GM10266 (cell line): ENCODE results near the gene PLS1.

ENCODE experiments used
- DNase-seq: peaks from one replicate; pipeline ENCODE4 v3.0.0; 2012; ENCODE audit errors: extremely low spot score
- TF ChIP-seq, protein P1 (sequence below): IDR thresholded peaks from 2 replicates; pipeline ENCODE4 v1.5.1; 2012; ENCODE audit warnings: mild to moderate bottlenecking, low read depth; ENCODE audit not compliant: control insufficient read depth, insufficient read depth; ENCODE audit errors: missing control alignments

The PLS1 gene

DNA sequence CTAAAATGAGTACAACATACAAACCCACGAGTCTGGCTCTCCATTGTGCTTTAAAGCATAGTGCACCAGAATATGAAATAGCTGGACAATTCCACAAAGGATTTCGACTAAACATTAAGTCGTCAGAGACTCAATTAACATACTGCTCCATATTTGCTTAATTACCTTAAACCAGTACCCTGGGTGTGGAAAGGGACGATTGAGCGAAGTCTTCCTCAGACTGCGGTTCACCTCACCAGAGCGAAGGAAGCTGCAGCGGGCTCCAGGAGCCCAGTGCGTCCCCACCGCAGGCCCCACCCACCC, 127.4 kb downstream of the PLS1 start:
- TF ChIP-seq, protein P1, sequence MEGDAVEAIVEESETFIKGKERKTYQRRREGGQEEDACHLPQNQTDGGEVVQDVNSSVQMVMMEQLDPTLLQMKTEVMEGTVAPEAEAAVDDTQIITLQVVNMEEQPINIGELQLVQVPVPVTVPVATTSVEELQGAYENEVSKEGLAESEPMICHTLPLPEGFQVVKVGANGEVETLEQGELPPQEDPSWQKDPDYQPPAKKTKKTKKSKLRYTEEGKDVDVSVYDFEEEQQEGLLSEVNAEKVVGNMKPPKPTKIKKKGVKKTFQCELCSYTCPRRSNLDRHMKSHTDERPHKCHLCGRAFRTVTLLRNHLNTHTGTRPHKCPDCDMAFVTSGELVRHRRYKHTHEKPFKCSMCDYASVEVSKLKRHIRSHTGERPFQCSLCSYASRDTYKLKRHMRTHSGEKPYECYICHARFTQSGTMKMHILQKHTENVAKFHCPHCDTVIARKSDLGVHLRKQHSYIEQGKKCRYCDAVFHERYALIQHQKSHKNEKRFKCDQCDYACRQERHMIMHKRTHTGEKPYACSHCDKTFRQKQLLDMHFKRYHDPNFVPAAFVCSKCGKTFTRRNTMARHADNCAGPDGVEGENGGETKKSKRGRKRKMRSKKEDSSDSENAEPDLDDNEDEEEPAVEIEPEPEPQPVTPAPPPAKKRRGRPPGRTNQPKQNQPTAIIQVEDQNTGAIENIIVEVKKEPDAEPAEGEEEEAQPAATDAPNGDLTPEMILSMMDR, result no peak
- DNase-seq, result no peak

DNA sequence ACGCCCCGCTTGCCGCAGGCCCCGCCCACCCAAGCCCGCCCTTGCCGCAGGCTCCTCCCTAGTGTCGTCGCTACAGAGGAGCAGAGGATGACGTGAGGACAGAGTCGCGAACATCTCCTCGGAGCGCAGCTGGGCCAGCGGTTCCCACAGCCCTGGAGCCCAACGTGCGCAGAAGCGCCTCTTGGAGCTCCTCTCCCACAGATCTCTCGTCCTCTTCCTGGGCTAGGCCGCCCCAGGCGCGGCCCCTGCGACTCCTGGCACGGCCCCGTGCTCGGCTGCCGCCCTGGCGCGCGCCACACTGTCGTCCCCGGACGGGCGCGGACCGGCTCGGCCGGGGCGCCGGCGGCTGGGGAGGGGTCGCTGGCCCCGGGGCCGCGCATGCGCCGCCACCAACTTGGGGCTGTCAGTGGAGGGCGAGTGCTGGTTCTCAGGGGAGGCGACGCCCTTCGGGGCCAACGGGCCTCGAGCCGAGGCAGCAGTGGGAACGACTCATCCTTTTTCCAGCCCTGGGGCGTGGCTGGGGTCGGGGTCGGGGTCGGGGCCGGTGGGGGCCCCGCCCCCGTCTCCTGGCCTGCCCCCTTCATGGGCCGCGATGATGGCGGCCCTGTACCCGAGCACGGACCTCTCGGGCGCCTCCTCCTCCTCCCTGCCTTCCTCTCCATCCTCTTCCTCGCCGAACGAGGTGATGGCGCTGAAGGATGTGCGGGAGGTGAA, 127.9 kb downstream of the PLS1 start, which contains the start of gene TRPC1:
TSS of gene TRPC1 (plus strand) at position 67 of the 714 bp plus-strand sequence. CDS start at position 593, 526 bp downstream.
- TF ChIP-seq, protein P1, result no peak
- DNase-seq, result peak; percentile 97

- DNase-seq, result no peak
- TF ChIP-seq, protein P1, result no peak
Measured at GRCh38 chr3:142724682-142725356, 128.6 kb downstream of the PLS1 start.

- TF ChIP-seq, protein P1, result no peak
- DNase-seq, result no peak
Measured at GRCh38 chr3:142725357-142725739, 129.2 kb downstream of the PLS1 start.

DNA sequence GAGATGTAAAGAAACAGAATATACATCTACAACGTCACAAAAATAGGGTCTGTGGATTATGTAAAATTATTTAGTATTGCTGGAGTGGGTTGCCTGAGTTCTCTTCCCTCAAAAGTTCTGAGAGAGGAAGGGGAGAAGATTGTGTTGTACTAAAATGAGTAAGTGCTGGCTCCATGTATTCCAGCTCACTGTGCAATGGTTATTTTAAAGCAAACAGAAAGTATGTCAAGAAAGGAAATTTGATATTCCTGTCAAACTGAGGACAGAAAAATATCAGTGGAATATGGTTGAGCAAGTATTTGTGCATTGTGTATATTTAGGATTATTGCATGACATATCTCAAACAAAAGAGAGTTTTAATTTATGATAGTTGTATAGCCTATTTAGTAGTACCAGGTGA, 129.8 kb downstream of the PLS1 start:
- no peak for DNase-seq
- TF ChIP-seq, protein P1, result no peak

DNA sequence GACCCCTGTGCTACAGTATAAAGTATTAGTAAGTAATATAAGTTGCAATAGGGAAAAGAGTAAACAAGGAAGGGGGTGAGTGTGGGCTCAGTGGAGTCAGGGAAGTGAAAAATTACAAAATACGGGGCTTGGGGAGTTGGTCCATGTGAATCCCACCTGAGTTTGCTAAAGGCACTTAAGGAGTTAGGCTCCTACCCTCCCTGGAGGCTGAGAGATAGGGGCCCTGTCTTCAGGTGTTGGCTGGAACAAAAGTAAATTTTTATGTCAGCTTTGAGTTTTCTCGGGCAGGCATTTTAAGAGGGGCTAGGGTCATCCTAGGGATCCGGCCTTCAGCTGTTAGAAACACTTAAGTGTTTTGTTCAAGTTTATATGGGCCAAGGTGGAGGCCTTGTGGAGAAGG, 135.9 kb downstream of the PLS1 start:
- DNase-seq, result no peak
- TF ChIP-seq, protein P1, result no peak

DNA sequence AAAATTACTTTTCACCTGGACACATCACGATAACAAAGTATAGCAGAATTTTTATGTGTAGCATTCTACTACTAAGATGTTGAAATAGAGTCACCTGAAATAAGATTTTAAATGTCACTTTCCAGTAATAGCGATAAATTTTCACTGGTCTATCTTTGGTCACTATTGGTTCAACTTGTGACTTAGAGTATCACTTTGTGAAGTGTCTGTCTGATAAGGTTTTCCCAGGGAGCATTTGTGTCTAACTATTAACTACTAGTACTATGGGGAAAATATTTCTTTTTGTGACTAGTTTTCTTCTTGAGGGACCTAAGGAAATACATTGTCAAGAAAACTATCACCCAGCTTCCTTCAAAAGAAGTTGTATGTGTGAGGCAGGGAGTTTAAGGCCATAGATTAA, 138.6 kb downstream of the PLS1 start:
- TF ChIP-seq, protein P1, result no peak
- DNase-seq, result no peak
